ENCODE data around the gene PPWD1.

The PPWD1 gene

GRCh38 chr5:65546141-65546540 is 17.0 kb upstream of the PPWD1 start:
- no peak for DNase-seq
- peaks cover 48% of the 10 kb centered on the region for H3K36me3 ChIP-seq
- no peaks in the 10 kb centered on the region for H3K9me3 ChIP-seq
- no peaks in the 10 kb centered on the region for H3K27me3 ChIP-seq
- no peak overlapping the region for H3K4me3 ChIP-seq (ENCODE audit: low read depth, low read length)
- TF ChIP-seq, protein P1, sequence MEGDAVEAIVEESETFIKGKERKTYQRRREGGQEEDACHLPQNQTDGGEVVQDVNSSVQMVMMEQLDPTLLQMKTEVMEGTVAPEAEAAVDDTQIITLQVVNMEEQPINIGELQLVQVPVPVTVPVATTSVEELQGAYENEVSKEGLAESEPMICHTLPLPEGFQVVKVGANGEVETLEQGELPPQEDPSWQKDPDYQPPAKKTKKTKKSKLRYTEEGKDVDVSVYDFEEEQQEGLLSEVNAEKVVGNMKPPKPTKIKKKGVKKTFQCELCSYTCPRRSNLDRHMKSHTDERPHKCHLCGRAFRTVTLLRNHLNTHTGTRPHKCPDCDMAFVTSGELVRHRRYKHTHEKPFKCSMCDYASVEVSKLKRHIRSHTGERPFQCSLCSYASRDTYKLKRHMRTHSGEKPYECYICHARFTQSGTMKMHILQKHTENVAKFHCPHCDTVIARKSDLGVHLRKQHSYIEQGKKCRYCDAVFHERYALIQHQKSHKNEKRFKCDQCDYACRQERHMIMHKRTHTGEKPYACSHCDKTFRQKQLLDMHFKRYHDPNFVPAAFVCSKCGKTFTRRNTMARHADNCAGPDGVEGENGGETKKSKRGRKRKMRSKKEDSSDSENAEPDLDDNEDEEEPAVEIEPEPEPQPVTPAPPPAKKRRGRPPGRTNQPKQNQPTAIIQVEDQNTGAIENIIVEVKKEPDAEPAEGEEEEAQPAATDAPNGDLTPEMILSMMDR (IDR thresholded peaks at IDR 0.05; ENCODE audit: low read depth, low read length), result no peak
- H3K4me1 ChIP-seq, result no peaks in the 10 kb centered on the region

- TF ChIP-seq, protein P1 (IDR thresholded peaks at IDR 0.05; ENCODE audit: low read depth, low read length), result no peak
- H3K27me3 ChIP-seq, result no peaks in the 10 kb centered on the region
- DNase-seq, result no peak
- peaks cover 39% of the 10 kb centered on the region for H3K36me3 ChIP-seq
- H3K4me3 ChIP-seq (ENCODE audit: low read depth, low read length), result no peak overlapping the region
- no peaks in the 10 kb centered on the region for H3K9me3 ChIP-seq
- no peaks in the 10 kb centered on the region for H3K4me1 ChIP-seq
Measured at GRCh38 chr5:65548281-65548680, 14.8 kb upstream of the PPWD1 start.

GRCh38 chr5:65553941-65554340 is 9.2 kb upstream of the PPWD1 start:
- TF ChIP-seq, protein P1 (IDR thresholded peaks at IDR 0.05; ENCODE audit: low read depth, low read length), result no peak
- Histone ChIP-seq H3K4me1 (no peaks in the 10 kb centered on the region), H3K4me3 (ENCODE audit: low read depth, low read length) (no peak overlapping the region), H3K9me3 (no peaks in the 10 kb centered on the region), H3K27me3 (no peaks in the 10 kb centered on the region), H3K36me3 (peaks cover 25% of the 10 kb centered on the region)
- DNase-seq, result no peak

- DNase-seq, result no peak
- H3K4me1 ChIP-seq, result no peaks in the 10 kb centered on the region
- H3K36me3 ChIP-seq, result peaks cover 14% of the 10 kb centered on the region
- TF ChIP-seq, protein P1 (IDR thresholded peaks at IDR 0.05; ENCODE audit: low read depth, low read length), result no peak
- no peaks in the 10 kb centered on the region for H3K9me3 ChIP-seq
- H3K4me3 ChIP-seq (ENCODE audit: low read depth, low read length), result no peak overlapping the region
- no peaks in the 10 kb centered on the region for H3K27me3 ChIP-seq
Measured at GRCh38 chr5:65555287-65555686, 7.8 kb upstream of the PPWD1 start.

DNA sequence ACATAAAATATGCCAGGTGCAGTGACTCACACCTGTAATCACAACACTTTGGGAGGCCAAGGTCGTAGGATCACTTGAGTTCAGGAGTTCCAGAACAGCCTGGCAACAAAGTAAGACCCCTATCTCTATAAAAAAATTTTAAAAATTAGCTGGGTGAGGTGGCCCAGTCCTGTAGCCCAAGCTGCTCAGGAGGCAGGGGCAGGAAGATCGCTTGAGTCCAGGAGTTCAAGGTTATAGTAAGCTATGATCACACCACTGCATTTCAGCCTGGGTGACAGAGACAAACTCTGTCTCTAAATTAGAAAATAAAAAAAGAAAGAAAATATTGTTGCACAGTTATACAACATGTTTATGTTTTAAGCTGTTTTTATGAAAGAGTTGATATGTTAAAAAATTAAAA is 6.9 kb upstream of the PPWD1 start:
- TF ChIP-seq, protein P1 (IDR thresholded peaks at IDR 0.05; ENCODE audit: low read depth, low read length), result no peak
- DNase-seq, result no peak

DNA sequence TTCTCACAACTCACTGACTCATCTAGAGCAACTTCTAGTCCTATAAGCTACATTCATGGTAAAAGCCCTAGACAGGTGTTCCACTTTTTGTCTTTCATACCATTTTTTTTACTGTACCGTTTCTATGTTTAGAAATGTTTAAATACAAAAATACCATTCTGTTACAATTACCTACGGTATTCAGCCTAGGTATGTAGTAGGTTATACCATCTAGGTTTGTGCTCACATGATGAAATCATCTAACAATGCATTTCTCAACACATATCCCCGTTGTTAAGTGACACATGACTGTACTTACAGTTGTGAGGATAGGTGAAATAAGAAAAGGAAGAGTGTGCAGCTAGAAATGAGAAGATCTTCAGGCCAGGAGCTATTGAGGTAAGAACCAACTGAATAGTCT is 6.4 kb upstream of the PPWD1 start:
- no peak for DNase-seq
- no peaks in the 10 kb centered on the region for H3K4me1 ChIP-seq
- H3K36me3 ChIP-seq, result peaks cover 9% of the 10 kb centered on the region
- no peaks in the 10 kb centered on the region for H3K27me3 ChIP-seq
- H3K4me3 ChIP-seq (ENCODE audit: low read depth, low read length), result no peak overlapping the region
- TF ChIP-seq, protein P1 (IDR thresholded peaks at IDR 0.05; ENCODE audit: low read depth, low read length), result no peak
- no peaks in the 10 kb centered on the region for H3K9me3 ChIP-seq

More for the DNA sequence above, 6.9 kb upstream of the PPWD1 start:
- H3K4me3 ChIP-seq (ENCODE audit: low read depth, low read length), result no peak overlapping the region
- H3K4me1 ChIP-seq, result no peaks in the 10 kb centered on the region
- no peaks in the 10 kb centered on the region for H3K27me3 ChIP-seq
- H3K36me3 ChIP-seq, result peaks cover 12% of the 10 kb centered on the region
- H3K9me3 ChIP-seq, result no peaks in the 10 kb centered on the region
